Measurements from ENCODE around the gene RAB38.

DNA sequence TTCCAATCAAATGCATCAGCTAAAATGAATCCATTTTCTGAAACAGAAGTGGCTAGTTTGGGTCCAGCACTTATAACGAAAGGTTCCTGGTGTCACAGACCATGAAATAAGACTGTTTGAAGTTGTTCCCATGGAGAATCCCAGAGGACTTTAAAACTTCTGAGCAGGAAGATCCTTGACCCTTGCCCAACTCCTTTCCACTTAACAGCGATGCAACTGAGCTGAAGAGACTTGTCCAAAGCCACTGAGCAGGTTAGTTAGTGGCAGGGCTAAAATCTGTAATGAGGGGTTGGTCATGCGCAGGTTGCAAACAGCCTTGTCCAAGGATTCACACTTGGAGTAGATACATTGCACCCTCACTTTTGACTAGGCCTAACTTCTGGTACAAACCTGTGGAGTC lies 1.3 kb downstream of the RAB38 start:
- TF ChIP-seq, protein P1, sequence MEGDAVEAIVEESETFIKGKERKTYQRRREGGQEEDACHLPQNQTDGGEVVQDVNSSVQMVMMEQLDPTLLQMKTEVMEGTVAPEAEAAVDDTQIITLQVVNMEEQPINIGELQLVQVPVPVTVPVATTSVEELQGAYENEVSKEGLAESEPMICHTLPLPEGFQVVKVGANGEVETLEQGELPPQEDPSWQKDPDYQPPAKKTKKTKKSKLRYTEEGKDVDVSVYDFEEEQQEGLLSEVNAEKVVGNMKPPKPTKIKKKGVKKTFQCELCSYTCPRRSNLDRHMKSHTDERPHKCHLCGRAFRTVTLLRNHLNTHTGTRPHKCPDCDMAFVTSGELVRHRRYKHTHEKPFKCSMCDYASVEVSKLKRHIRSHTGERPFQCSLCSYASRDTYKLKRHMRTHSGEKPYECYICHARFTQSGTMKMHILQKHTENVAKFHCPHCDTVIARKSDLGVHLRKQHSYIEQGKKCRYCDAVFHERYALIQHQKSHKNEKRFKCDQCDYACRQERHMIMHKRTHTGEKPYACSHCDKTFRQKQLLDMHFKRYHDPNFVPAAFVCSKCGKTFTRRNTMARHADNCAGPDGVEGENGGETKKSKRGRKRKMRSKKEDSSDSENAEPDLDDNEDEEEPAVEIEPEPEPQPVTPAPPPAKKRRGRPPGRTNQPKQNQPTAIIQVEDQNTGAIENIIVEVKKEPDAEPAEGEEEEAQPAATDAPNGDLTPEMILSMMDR (conservative IDR thresholded peaks at IDR 0.05; ENCODE audit: low read depth, low read length), result no peak
- no peak for TF ChIP-seq EZH2phosphoT487 (IDR thresholded peaks at IDR 0.05; ENCODE audit: borderline replicate concordance, low read length)
